Measurements from ENCODE around the gene ZNF142. TPM values are rescaled to one million over a fixed set of nuclear protein-coding genes. Genes with fewer than 3 reads are reported as not detected.

Gene ZNF142, protein sequence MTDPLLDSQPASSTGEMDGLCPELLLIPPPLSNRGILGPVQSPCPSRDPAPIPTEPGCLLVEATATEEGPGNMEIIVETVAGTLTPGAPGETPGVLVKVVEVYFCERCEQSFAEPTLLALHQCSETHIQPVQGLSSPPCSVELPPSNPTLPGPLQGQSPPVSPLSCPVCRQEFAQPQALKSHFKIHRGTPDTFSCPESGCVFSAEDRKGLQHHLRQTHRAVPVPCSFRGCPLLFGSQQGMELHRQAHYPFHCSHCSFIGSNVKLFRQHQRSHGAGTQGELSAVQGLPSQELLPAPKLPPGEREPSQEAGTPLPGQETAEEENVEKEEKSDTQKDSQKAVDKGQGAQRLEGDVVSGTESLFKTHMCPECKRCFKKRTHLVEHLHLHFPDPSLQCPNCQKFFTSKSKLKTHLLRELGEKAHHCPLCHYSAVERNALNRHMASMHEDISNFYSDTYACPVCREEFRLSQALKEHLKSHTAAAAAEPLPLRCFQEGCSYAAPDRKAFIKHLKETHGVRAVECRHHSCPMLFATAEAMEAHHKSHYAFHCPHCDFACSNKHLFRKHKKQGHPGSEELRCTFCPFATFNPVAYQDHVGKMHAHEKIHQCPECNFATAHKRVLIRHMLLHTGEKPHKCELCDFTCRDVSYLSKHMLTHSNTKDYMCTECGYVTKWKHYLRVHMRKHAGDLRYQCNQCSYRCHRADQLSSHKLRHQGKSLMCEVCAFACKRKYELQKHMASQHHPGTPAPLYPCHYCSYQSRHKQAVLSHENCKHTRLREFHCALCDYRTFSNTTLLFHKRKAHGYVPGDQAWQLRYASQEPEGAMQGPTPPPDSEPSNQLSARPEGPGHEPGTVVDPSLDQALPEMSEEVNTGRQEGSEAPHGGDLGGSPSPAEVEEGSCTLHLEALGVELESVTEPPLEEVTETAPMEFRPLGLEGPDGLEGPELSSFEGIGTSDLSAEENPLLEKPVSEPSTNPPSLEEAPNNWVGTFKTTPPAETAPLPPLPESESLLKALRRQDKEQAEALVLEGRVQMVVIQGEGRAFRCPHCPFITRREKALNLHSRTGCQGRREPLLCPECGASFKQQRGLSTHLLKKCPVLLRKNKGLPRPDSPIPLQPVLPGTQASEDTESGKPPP (N-terminal part only)
- total RNA-seq: 13.8 TPM

DNA sequence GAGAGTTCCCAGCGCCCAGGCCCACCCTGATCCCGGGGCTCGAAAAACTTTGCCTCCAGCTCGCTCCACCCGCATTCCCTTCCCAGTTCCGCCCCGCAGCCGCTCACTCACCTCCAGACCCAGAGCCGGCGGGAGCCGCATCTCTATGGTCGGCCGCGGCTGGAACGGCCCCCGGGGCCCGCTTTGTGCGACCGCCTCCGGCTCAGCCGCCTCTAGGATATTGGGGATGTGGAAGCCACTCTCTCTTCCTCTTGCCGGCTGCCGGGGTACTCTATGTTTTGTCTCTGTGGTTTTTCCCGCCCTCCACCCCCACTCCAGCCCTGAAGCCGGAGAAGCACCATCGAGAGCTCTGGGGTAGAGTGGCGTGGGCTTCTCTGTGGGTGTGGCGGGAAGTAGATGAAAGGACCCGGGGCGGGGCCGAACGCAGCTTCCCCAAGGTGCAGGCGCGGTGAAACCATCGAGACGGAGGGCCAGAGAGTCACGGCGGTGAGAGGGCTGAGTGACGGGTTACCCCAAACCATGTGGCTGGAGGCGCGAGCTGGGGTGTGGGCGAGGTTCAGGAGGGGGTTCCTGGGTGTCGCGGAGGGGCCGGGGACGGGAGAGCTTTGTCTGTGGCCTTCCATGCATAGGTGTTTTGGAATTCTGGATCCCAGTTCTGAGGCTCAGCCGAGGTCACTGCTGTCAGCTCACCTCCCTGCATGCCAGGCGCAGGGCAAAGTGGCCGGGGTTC, at the start of gene ZNF142, which contains the start of gene BCS1L:
Gene ZNF142, minus strand, starts transcription at position 366 of the 730 bp plus-strand sequence. CDS start 3,194 bp downstream, outside the sequence.
Gene BCS1L, plus strand, starts transcription at position 426 of the 730 bp plus-strand sequence. CDS start 1,305 bp downstream, outside the sequence.
- ATAC-seq: peak; percentile 95

DNA sequence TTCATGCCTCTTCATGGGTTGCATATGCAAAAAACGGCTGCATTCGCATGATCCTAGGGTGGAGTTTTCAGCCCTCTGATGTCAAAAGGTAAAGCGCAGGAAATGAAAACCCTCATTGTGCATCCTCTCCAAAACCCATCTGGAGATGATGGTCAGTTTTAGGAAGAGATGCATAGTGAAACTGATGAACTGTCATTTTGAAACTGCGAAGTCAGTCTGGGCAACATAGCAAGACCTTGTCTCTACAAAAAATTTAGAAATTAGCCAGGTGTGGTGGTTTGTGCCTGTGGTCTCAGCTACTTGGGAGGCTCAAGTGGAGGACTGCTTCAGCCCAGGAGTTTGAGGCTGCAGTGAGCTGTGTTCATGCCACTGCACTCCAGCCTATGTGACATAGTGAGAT, 48.7 kb upstream of the ZNF142 start:
- ATAC-seq: no peak

GRCh38 chr2:218703341-218703740, 43.9 kb upstream of the ZNF142 start:
- no peak for ATAC-seq

DNA sequence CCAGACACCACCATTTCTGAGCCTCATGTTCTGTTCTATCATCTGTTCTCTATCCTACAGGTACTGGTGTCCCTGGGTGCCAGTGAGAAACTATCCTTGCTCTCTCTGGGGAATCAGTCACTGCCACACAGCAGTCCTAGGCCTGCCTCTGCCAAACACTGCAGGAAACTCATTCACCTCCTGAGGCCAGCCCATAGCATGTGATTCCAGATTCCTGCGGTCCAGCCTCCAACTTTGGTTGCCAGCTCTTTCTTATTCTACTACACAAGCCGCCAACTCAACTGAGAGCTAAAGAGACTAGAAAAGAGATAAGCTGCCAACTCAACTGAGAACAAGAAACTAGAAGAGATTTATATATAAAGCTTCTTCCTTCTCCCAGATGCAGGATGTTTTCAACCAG, 42.4 kb upstream of the ZNF142 start:
- no peak for ATAC-seq

DNA sequence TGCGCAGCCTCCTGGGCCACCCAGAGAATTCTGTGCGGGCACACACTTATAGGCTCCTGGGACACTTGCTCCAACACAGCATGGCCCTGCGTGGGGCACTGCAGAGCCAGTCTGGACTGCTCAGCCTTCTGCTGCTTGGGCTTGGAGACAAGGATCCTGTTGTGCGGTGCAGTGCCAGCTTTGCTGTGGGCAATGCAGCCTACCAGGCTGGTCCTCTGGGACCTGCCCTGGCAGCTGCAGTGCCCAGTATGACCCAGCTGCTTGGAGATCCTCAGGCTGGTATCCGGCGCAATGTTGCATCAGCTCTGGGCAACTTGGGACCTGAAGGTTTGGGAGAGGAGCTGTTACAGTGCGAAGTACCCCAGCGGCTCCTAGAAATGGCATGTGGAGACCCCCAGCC, 39.5 kb upstream of the ZNF142 start:
- no peak for ATAC-seq

- no peak for ATAC-seq
Measured at GRCh38 chr2:218694405-218695145, 35.2 kb upstream of the ZNF142 start.

DNA sequence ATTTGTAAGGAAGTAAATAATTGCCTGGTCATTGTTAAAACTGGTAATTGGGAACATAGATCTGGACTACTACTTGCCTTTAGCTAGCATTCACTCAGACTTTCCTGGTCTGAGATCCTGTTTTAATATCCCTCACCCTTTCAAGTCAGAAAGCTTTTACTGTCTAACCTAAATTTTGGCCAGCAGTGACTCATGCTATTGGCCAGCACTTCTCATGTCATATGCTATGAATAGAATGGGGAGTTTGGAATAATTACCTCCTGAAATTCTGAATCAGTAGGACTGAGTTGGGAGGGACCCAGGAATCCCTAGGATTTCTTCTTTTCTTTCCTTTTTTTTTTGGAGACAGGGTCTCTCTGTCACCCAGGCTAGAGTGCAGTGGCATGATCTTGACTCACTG, 31.8 kb upstream of the ZNF142 start:
- no peak for ATAC-seq

GRCh38 chr2:218687400-218688060, 28.1 kb upstream of the ZNF142 start:
- peak; percentile 91 for ATAC-seq

GRCh38 chr2:218680061-218680460, 20.6 kb upstream of the ZNF142 start:
- ATAC-seq: no peak

- ATAC-seq: no peak
Measured at GRCh38 chr2:218679119-218679518, 19.7 kb upstream of the ZNF142 start.

- ATAC-seq: peak; percentile 89
Measured at GRCh38 chr2:218671654-218672566, 12.5 kb upstream of the ZNF142 start, which contains the start of the genes RNF25 and STK36. TSS of gene RNF25 (minus strand) at chr2:218672002. CDS start at chr2:218671970, 32 bp downstream. TSS of gene STK36 (plus strand) at chr2:218672086. CDS start at chr2:218672830, 744 bp downstream.

GRCh38 chr2:218671097-218671653, 11.8 kb upstream of the ZNF142 start:
- peak; percentile 70 for ATAC-seq

DNA sequence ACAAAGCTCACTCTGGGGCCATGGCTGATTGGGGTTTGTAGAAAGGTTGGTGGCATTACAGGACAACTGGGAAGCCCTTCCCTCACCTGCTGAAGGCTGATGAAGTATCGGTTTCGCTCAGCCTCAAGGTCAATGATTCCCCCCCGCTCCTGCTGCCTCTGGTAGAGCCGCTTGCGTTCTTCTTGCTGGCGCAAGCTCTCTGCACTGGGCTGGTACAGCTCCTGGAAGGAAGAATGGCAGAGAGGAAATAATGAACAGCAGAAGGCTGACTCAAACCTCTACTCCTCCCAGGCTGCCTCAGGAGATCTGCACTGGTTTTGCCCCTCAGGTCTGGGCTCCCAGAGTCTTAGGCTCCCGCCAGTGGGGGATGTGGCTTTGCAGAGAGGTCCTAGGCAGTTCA, 5.2 kb upstream of the ZNF142 start:
- no peak for ATAC-seq

GRCh38 chr2:218663901-218664300, 4.5 kb upstream of the ZNF142 start:
- ATAC-seq: no peak

DNA sequence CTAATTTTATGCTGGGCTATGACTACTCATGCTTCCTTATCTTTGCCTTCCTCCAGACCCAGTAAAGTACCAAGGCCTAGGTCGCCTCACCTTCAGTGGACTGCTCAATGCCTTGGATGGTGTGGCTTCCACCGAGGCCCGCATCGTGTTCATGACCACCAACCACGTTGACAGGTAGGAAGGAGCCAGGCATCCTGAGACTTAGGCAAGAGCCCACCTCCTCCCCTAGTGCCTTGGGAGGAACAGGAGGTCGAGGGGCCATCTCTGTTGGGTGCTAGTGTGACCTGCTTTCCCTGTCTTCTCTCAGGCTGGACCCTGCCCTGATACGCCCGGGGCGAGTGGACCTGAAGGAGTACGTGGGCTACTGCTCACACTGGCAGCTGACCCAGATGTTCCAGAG, 3.4 kb upstream of the ZNF142 start:
- ATAC-seq: no peak

GRCh38 chr2:218662377-218662776, 3.0 kb upstream of the ZNF142 start:
- no peak for ATAC-seq

GRCh38 chr2:218659988-218660358, 550 bp upstream of the ZNF142 start:
- ATAC-seq: no peak

GRCh38 chr2:218658671-218659257, 659 bp downstream of the ZNF142 start:
- ATAC-seq: peak; percentile 42

DNA sequence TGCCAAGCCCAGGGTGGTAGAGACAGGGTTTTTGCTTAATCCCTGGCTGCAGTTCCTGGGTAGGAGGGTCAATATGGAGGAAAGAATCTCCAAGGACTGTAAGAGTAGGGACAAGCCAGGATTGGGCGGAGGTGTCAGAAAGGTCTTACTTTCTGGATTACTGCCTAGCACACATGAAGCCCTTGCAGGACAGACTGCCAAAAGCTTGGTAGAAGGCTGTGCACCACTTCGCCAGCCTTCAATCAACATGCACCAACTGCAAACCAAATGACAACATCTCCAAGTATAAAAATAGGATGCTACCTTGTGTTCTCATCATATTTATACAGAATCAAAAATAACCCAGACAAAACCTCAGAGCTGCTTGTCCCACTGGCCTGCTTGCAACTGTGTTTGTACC, 3.7 kb downstream of the ZNF142 start:
- ATAC-seq: no peak
